ENCODE measurements around the gene DENND1A.

- TF ChIP-seq CTCF (IDR thresholded peaks at IDR 0.05), result no peak
- TF ChIP-seq TEAD1 (CRISPR knock-in tag; IDR thresholded peaks at IDR 0.05), result no peak
- peak; percentile 40; the same call in 1 of the 2 replicates for TF ChIP-seq MAX (CRISPR knock-in tag; IDR thresholded peaks at IDR 0.05)
These were observed 368.9 kb downstream of the DENND1A start for GRCh38 chr9:123561046-123561445.
